GM12878 (cell line): Measurements from ENCODE around the gene SP100. TPM values are rescaled to one million over a fixed set of nuclear protein-coding genes. Genes with fewer than 3 reads are reported as not detected.
A peak's percentile ranks its signal among the peaks of the same experiment; 100 is the strongest.

ENCODE experiments used
- ATF7 ChIP-seq: fragments of 450-650 bp; IDR thresholded peaks from 2 replicates; pipeline ENCODE4 v1.6.1; 2016; ENCODE audit warnings: low read depth, mild to moderate bottlenecking
- BCL11A ChIP-seq: IDR thresholded peaks from 2 replicates; pipeline ENCODE4 v1.6.1; 2011; ENCODE audit warnings: low read depth, low read length
- BMI1 ChIP-seq: fragments of 450-650 bp; IDR thresholded peaks from 2 replicates; pipeline ENCODE4 v1.6.1; 2016; ENCODE audit warnings: mild to moderate bottlenecking, moderate library complexity, borderline replicate concordance
- CBFB ChIP-seq: IDR thresholded peaks from 2 replicates; pipeline ENCODE4 v1.6.1; 2016; ENCODE audit warnings: antibody characterized with exemption, low read depth
- CHD1 ChIP-seq: IDR thresholded peaks from 2 replicates; pipeline ENCODE4 v1.6.1; 2012; ENCODE audit warnings: low read depth, low read length, improper control_type of control experiment
- CHD2 ChIP-seq: IDR thresholded peaks from 2 replicates; pipeline ENCODE4 v1.6.1; 2011; ENCODE audit warnings: low read depth, low read length, improper control_type of control experiment, borderline replicate concordance
- CREB1 ChIP-seq: IDR thresholded peaks from 2 replicates; pipeline ENCODE4 v1.6.1; 2012; ENCODE audit warnings: low read depth, mild to moderate bottlenecking, inconsistent platforms
- ELK1 ChIP-seq: IDR thresholded peaks from 2 replicates; pipeline ENCODE4 v1.6.1; 2012; ENCODE audit warnings: low read depth, low read length, improper control_type of control experiment
- EZH2 ChIP-seq: IDR thresholded peaks from 2 replicates; pipeline ENCODE4 v1.6.1; 2012; ENCODE audit warnings: low read depth, mild to moderate bottlenecking, control low read depth, inconsistent platforms, low read length, borderline replicate concordance; ENCODE audit not compliant: control insufficient read depth
- FOS ChIP-seq: IDR thresholded peaks from 3 replicates; pipeline ENCODE4 v1.6.1; 2011; ENCODE audit warnings: borderline replicate concordance; ENCODE audit not compliant: insufficient read length; ENCODE audit errors: extremely low read depth
- FOXK2 ChIP-seq: fragments of 450-650 bp; IDR thresholded peaks from 2 replicates; pipeline ENCODE4 v1.6.1; 2017; ENCODE audit warnings: mild to moderate bottlenecking, moderate library complexity
- GABPA ChIP-seq: IDR thresholded peaks from 2 replicates; pipeline ENCODE4 v1.6.1; 2014; ENCODE audit warnings: antibody characterized with exemption, low read depth, mild to moderate bottlenecking, inconsistent platforms
- IRF3 ChIP-seq: fragments of 450-650 bp; IDR thresholded peaks from 2 replicates; pipeline ENCODE4 v1.6.1; 2014; ENCODE audit warnings: mild to moderate bottlenecking
- KLF5 ChIP-seq: fragments of 450-650 bp; IDR thresholded peaks from 2 replicates; pipeline ENCODE4 v1.6.1; 2014; ENCODE audit warnings: mild to moderate bottlenecking; ENCODE audit not compliant: partially characterized antibody
- MYC ChIP-seq: IDR thresholded peaks from 2 replicates; pipeline ENCODE4 v1.6.1; 2011; ENCODE audit warnings: mild to moderate bottlenecking, low read length, moderate library complexity, inconsistent platforms; ENCODE audit not compliant: insufficient read depth, insufficient replicate concordance, insufficient read length, severe bottlenecking
- NKRF ChIP-seq: fragments of 450-650 bp; conservative IDR thresholded peaks from 2 replicates; pipeline ENCODE4 v1.6.1; 2017; ENCODE audit warnings: mild to moderate bottlenecking, moderate library complexity
- NR2F1 ChIP-seq: fragments of 450-650 bp; conservative IDR thresholded peaks from 2 replicates; pipeline ENCODE4 v1.6.1; 2017; ENCODE audit warnings: mild to moderate bottlenecking
- RBBP5 ChIP-seq: fragments of 200-600 bp; sonication (generic); conservative IDR thresholded peaks from 2 replicates; pipeline ENCODE4 v1.6.1; 2016
- RFX5 ChIP-seq: IDR thresholded peaks from 2 replicates; pipeline ENCODE4 v1.6.1; 2011; ENCODE audit warnings: low read depth, low read length, improper control_type of control experiment
- SRF ChIP-seq, 2 experiments: IDR thresholded peaks; 2 replicates each; pipeline ENCODE4 v1.6.1; 2011; ENCODE audit warnings: low read depth in 2 of 2, low read length in 2 of 2, mild to moderate bottlenecking in 1 of 2, moderate library complexity in 1 of 2
- STAT1 ChIP-seq: fragments of 450-650 bp; conservative IDR thresholded peaks from 2 replicates; pipeline ENCODE4 v1.6.1; 2014; ENCODE audit warnings: antibody characterized with exemption, mild to moderate bottlenecking
- STAT3 ChIP-seq: IDR thresholded peaks from 2 replicates; pipeline ENCODE4 v1.6.1; 2011; ENCODE audit warnings: low read depth, low read length, improper control_type of control experiment
- SUPT20H ChIP-seq: IDR thresholded peaks from 2 replicates; pipeline ENCODE4 v1.6.1; 2011; ENCODE audit warnings: low read depth, mild to moderate bottlenecking, low read length, moderate library complexity, borderline replicate concordance; ENCODE audit not compliant: control insufficient read depth
- ZNF274 ChIP-seq: IDR thresholded peaks from one replicate; pipeline ENCODE4 v1.8.0; 2011; ENCODE audit not compliant: insufficient read length, insufficient read depth
- ZNF687 ChIP-seq: fragments of 450-650 bp; IDR thresholded peaks from 2 replicates; pipeline ENCODE4 v1.6.1; 2017; ENCODE audit warnings: mild to moderate bottlenecking, moderate library complexity
- polyA plus RNA-seq, 11 experiments: library from polyadenylated mRNA; depleted of rRNA in 4 of 11; unstranded in 6 of 11; stranded (reverse) in 5 of 11; fragments of >200 nt; fragmentation: Nextera tagmentation in 4 of 11; fragmentation: Illumina TruSeq in 1 of 11; extraction: Ambion mirVana in 4 of 11; extraction: Trizol in 1 of 11; gene quantifications; 1 replicate in 1 of 11; 2 replicates in 10 of 11; pipeline versions ENCODE4 v1.2.1 to v1.2.3, GENCODE V29; 2011 to 2016; ENCODE audit warnings: inconsistent platforms in 2 of 11, missing spikeins in 2 of 11, low read depth in 1 of 11
- total RNA-seq, 4 experiments: library from RNA; depleted of rRNA in 3 of 4; stranded (reverse); fragments of >200 nt in 3 of 4; fragmentation: Illumina TruSeq in 1 of 4; extraction: Trizol in 1 of 4; gene quantifications; 2 replicates each; pipeline versions ENCODE4 v1.2.1 to v1.2.3, GENCODE V29; 2013 to 2021

The SP100 gene
- total and polyA plus RNA-seq, 10 of the 15 experiments (the other 5 are each of a cell fraction or from before 2014, with no cell fraction given), result 109 to 239 (median 180) TPM

GRCh38 chr2:230589497-230590015, 173.6 kb downstream of the SP100 start (continued):
- TF ChIP-seq NKRF (peak; percentile 65; the same call in 1 of the 2 replicates), BMI1 (peak; percentile 89), CREB1 (peak; percentile 80), BCL11A (peak; percentile 96), RFX5 (no peak), ZNF687 (peak; percentile 95), STAT1 (no peak), ELK1 (no peak), STAT3 (no peak), GABPA (no peak), CBFB (peak; percentile 87), SUPT20H (no peak), CHD1 (no peak; the same call in 1 of the 2 replicates), FOXK2 (no peak), FOS (no peak), RBBP5 (no peak), NR2F1 (peak; percentile 89), MYC (no peak), IRF3 (no peak), SRF (IDR thresholded peaks at IDR 0.05; ENCODE audit: low read depth in 2 of 2, low read length in 2 of 2) (peak in 1 of 2 experiments; percentile 72; a peak in 1 of 4 replicates), CHD2 (peak; percentile 86; the same call in 1 of the 2 replicates), ATF7 (peak; percentile 90), EZH2 (no peak), KLF5 (peak; percentile 17), ZNF274 (no peak)
